Smooth muscle cell (in vitro differentiated cells): ENCODE results near the gene PRR35. TPM values are rescaled to one million over a fixed set of nuclear protein-coding genes. Genes with fewer than 3 reads are reported as not detected.
"Not testable (repeated sequence)": the region's sequence is repeated elsewhere in the genome, so short reads cannot be mapped to it uniquely, and the experiment has no call there.

Source experiments
- DNase-seq: peaks from one replicate; lab custom pipeline; 2025; ENCODE audit not compliant: unreplicated experiment; lab: John Stamatoyannopoulos, UW
- H2AFZ ChIP-seq: fragments of 200-600 bp; sonication (generic); 2 replicates; pipeline ENCODE4 v1.6.0; 2016; ENCODE audit warnings: antibody characterized with exemption, low read depth, mild to moderate bottlenecking
- H3F3A ChIP-seq: fragments of 200-600 bp; sonication (generic); 2 replicates; pipeline ENCODE4 v1.6.0; 2017; ENCODE audit warnings: antibody characterized with exemption, low read depth
- H3K27ac ChIP-seq: fragments of 200-600 bp; sonication (generic); 2 replicates; pipeline ENCODE4 v1.5.1; 2016; ENCODE audit warnings: low read depth, mild to moderate bottlenecking
- H3K27me3 ChIP-seq: fragments of 200-600 bp; sonication (generic); 2 replicates; pipeline ENCODE4 v1.6.1; 2016; ENCODE audit warnings: low read depth, mild to moderate bottlenecking
- H3K36me3 ChIP-seq: fragments of 200-600 bp; sonication (generic); 2 replicates; pipeline ENCODE4 v1.5.1; 2016; ENCODE audit warnings: low read depth
- H3K4me1 ChIP-seq: fragments of 200-600 bp; sonication (generic); 2 replicates; pipeline ENCODE4 v1.5.1; 2016; ENCODE audit warnings: low read depth
- H3K4me2 ChIP-seq: fragments of 200-600 bp; sonication (generic); 2 replicates; pipeline ENCODE4 v1.6.0; 2016; ENCODE audit warnings: mild to moderate bottlenecking
- H3K4me3 ChIP-seq: fragments of 200-600 bp; sonication (generic); 2 replicates; pipeline ENCODE4 v1.5.1; 2016; ENCODE audit warnings: mild to moderate bottlenecking
- H3K79me2 ChIP-seq: fragments of 200-600 bp; sonication (generic); 2 replicates; pipeline ENCODE4 v1.6.0; 2016; ENCODE audit warnings: low read depth, mild to moderate bottlenecking
- H3K9ac ChIP-seq: fragments of 200-600 bp; sonication (generic); 2 replicates; pipeline ENCODE4 v1.6.0; 2016; ENCODE audit warnings: low read depth
- H3K9me3 ChIP-seq: fragments of 200-600 bp; sonication (generic); replicated peaks from 2 replicates; pipeline ENCODE4 v1.5.1; 2016; ENCODE audit warnings: low read depth
- H4K20me1 ChIP-seq: fragments of 200-600 bp; sonication (generic); 2 replicates; pipeline ENCODE4 v1.6.0; 2016; ENCODE audit warnings: low read depth
- CTCF ChIP-seq: fragments of 200-600 bp; sonication (generic); IDR thresholded peaks from 2 replicates; pipeline ENCODE4 v1.5.1; 2017; ENCODE audit warnings: borderline replicate concordance, mild to moderate bottlenecking, antibody characterized with exemption; ENCODE audit not compliant: insufficient read depth, poor library complexity, severe bottlenecking
- WGBS: methylation state at CpG from one replicate; pipeline ENCODE4 v1.1.7; 2016; ENCODE audit warnings: low lambda C conversion rate; 5-methylcytosine and 5-hydroxymethylcytosine counted together
- polyA plus RNA-seq: library from polyadenylated mRNA; unstranded; fragments of >200 nt; fragmentation: Nextera tagmentation; extraction: Ambion mirVana; gene quantifications from 2 replicates; pipeline ENCODE4 v1.2.1, GENCODE V29; 2016
- total RNA-seq: library from RNA; depleted of rRNA; stranded (reverse); fragments of >200 nt; gene quantifications from 2 replicates; pipeline ENCODE4 v1.2.3, GENCODE V29; 2014

PRR35 gene
- total and polyA plus RNA-seq, 2 experiments from 2014 or later, result not detected

- H3K4me3 ChIP-seq, result no peak overlapping the region
- DNase-seq, result no peak
- no peak overlapping the region for H3K27ac ChIP-seq
- no peaks in the 10 kb centered on the region for H3K36me3 ChIP-seq
- peaks cover 3% of the 10 kb centered on the region for H3K4me1 ChIP-seq
- no peak overlapping the region for H2AFZ ChIP-seq
- peaks cover 85% of the 10 kb centered on the region for H4K20me1 ChIP-seq
- no peak overlapping the region for H3K9ac ChIP-seq
- H3K9me3 ChIP-seq, result no peaks in the 10 kb centered on the region
- WGBS, result 91% methylated on average over 14 of the region's 16 CpGs
- no peak overlapping the region for H3K4me2 ChIP-seq
- no peaks in the 10 kb centered on the region for H3F3A ChIP-seq
- H3K27me3 ChIP-seq, result no peaks in the 10 kb centered on the region
- TF ChIP-seq CTCF, result no peak
- peaks cover 72% of the 10 kb centered on the region for H3K79me2 ChIP-seq
Measured at GRCh38 chr16:593807-594206, 33.6 kb downstream of the PRR35 start.

- Histone ChIP-seq H2AFZ (no peak overlapping the region), H3K27me3 (no peaks in the 10 kb centered on the region), H3K4me2 (no peak overlapping the region), H3K4me1 (peaks cover 3% of the 10 kb centered on the region), H3K9me3 (no peaks in the 10 kb centered on the region), H3K27ac (no peak overlapping the region), H3F3A (no peaks in the 10 kb centered on the region), H3K9ac (no peak overlapping the region), H3K4me3 (no peak overlapping the region), H4K20me1 (peaks cover 94% of the 10 kb centered on the region), H3K79me2 (peaks cover 74% of the 10 kb centered on the region), H3K36me3 (no peaks in the 10 kb centered on the region)
- no peak for DNase-seq
- WGBS, result 94% methylated on average over 13 of the region's 18 CpGs
- no peak for TF ChIP-seq CTCF
Measured at GRCh38 chr16:595094-595528, 34.9 kb downstream of the PRR35 start.

- no peaks in the 10 kb centered on the region for H3F3A ChIP-seq
- no peak overlapping the region for H3K4me3 ChIP-seq
- no peak overlapping the region for H3K9ac ChIP-seq
- TF ChIP-seq CTCF, result no peak
- no peak overlapping the region for H3K4me2 ChIP-seq
- H3K79me2 ChIP-seq, result peaks cover 74% of the 10 kb centered on the region
- H3K9me3 ChIP-seq, result no peaks in the 10 kb centered on the region
- H3K4me1 ChIP-seq, result no peaks in the 10 kb centered on the region
- H4K20me1 ChIP-seq, result peaks cover 96% of the 10 kb centered on the region
- no peak overlapping the region for H2AFZ ChIP-seq
- H3K27me3 ChIP-seq, result no peaks in the 10 kb centered on the region
- H3K27ac ChIP-seq, result no peak overlapping the region
- DNase-seq, result no peak
- WGBS, result 95% methylated on average over 31 of the region's 34 CpGs
- H3K36me3 ChIP-seq, result no peaks in the 10 kb centered on the region
Measured at GRCh38 chr16:595942-596735, 35.9 kb downstream of the PRR35 start.

GRCh38 chr16:596736-597060 lies 36.5 kb downstream of the PRR35 start:
- Histone ChIP-seq H3F3A (no peaks in the 10 kb centered on the region), H2AFZ (no peak overlapping the region), H3K4me2 (no peak overlapping the region), H3K27me3 (no peaks in the 10 kb centered on the region), H3K36me3 (no peaks in the 10 kb centered on the region), H3K9me3 (no peaks in the 10 kb centered on the region), H3K4me1 (no peaks in the 10 kb centered on the region), H3K27ac (no peak overlapping the region), H3K4me3 (no peak overlapping the region), H3K9ac (no peak overlapping the region), H4K20me1 (peaks cover 96% of the 10 kb centered on the region), H3K79me2 (peaks cover 71% of the 10 kb centered on the region)
- DNase-seq, result no peak
- WGBS, result 96% methylated on average over 12 of the region's 12 CpGs
- no peak for TF ChIP-seq CTCF

- peaks cover 65% of the 10 kb centered on the region for H3K79me2 ChIP-seq
- H3K36me3 ChIP-seq, H3K27me3 ChIP-seq, H3K9me3 ChIP-seq, H2AFZ ChIP-seq, H3K4me1 ChIP-seq, H3K4me3 ChIP-seq, H3K9ac ChIP-seq, H3K4me2 ChIP-seq, H3K27ac ChIP-seq, H3F3A ChIP-seq, DNase-seq: not testable (repeated sequence)
- peaks cover 96% of the 10 kb centered on the region for H4K20me1 ChIP-seq
- 98% methylated on average over 7 of the region's 7 CpGs for WGBS
Measured at GRCh38 chr16:597655-598054, 37.5 kb downstream of the PRR35 start.
